GM18498 (cell line): Measurements from ENCODE around the gene HNRNPC.
A peak's percentile ranks its signal among the peaks of the same experiment; 100 is the strongest.
"Not testable (repeated sequence)": the region's sequence is repeated elsewhere in the genome, so short reads cannot be mapped to it uniquely, and the experiment has no call there.

ENCODE experiments used
- ATAC-seq: cut with Tn5 transposase; IDR thresholded peaks from one replicate; pipeline ENCODE4 v1.9.1; 2021; ENCODE audit warnings: mild to moderate bottlenecking, moderate library complexity; ENCODE audit not compliant: unreplicated experiment

HNRNPC gene

GRCh38 chr14:21269252-21270046, at the start of gene HNRNPC:
Gene HNRNPC (minus strand): TSS chr14:21269442. CDS start chr14:21234193, 35,249 bp downstream.
- peak; percentile 92 for ATAC-seq

- ATAC-seq: no peak
Observed at GRCh38 chr14:21317398-21317797, 48.2 kb upstream of the HNRNPC start.

GRCh38 chr14:21313512-21313911, 44.3 kb upstream of the HNRNPC start:
- no peak for ATAC-seq

GRCh38 chr14:21311614-21312013, 42.4 kb upstream of the HNRNPC start:
- no peak for ATAC-seq

- no peak for ATAC-seq
Observed at GRCh38 chr14:21309956-21310355, 40.7 kb upstream of the HNRNPC start.

GRCh38 chr14:21309238-21309636, 40.0 kb upstream of the HNRNPC start:
- peak; percentile 3 for ATAC-seq

GRCh38 chr14:21308479-21309237, 39.4 kb upstream of the HNRNPC start:
- peak; percentile 82 for ATAC-seq

GRCh38 chr14:21308132-21308478, 38.9 kb upstream of the HNRNPC start:
- peak; percentile 41 for ATAC-seq

- no peak for ATAC-seq
Observed at GRCh38 chr14:21307637-21308036, 38.4 kb upstream of the HNRNPC start.

GRCh38 chr14:21302836-21303140, 33.5 kb upstream of the HNRNPC start:
- ATAC-seq: not testable (repeated sequence)

GRCh38 chr14:21302013-21302835, 33.0 kb upstream of the HNRNPC start:
- ATAC-seq: no peak

GRCh38 chr14:21300892-21301291, 31.6 kb upstream of the HNRNPC start:
- ATAC-seq: no peak

GRCh38 chr14:21299562-21300130, 30.4 kb upstream of the HNRNPC start:
- ATAC-seq: no peak

GRCh38 chr14:21298358-21298757, 29.1 kb upstream of the HNRNPC start:
- ATAC-seq: no peak

GRCh38 chr14:21294026-21294425, 24.8 kb upstream of the HNRNPC start:
- ATAC-seq: not testable (repeated sequence)

- ATAC-seq: no peak
Observed at GRCh38 chr14:21287168-21287567, 17.9 kb upstream of the HNRNPC start.

- ATAC-seq: not testable (repeated sequence)
Observed at GRCh38 chr14:21286516-21286915, 17.3 kb upstream of the HNRNPC start.

- ATAC-seq: not testable (repeated sequence)
Observed at GRCh38 chr14:21281917-21282316, 12.7 kb upstream of the HNRNPC start.

GRCh38 chr14:21279783-21280182, 10.5 kb upstream of the HNRNPC start, which contains the start of gene RPGRIP1:
Gene RPGRIP1 (plus strand): TSS chr14:21280083. CDS start chr14:21287977, 7,894 bp downstream.
- no peak for ATAC-seq

- no peak for ATAC-seq
Observed at GRCh38 chr14:21278632-21279031, 9.4 kb upstream of the HNRNPC start.

- no peak for ATAC-seq
Observed at GRCh38 chr14:21275261-21275858, 6.1 kb upstream of the HNRNPC start.
